A673 (cell line): ENCODE data around the gene KCNT2. TPM values are rescaled to one million over a fixed set of nuclear protein-coding genes. Genes with fewer than 3 reads are reported as not detected.

ENCODE experiments used
- BruUV-seq: library from RNA; stranded (reverse); fragments of 400-500 nt; replicated peaks from 2 replicates; lab custom pipeline; 2021; lab: Mats Ljungman, UMichigan
- CTCF ChIA-PET: fragments of 300-600 bp; sonication (Branson Sonifier 250); formaldehyde crosslinking; loops from one replicate; lab custom pipeline; 2022; ENCODE audit warnings: antibody characterized with exemption; lab: Charles Lee
- POLR2A ChIA-PET: fragments of 300-600 bp; sonication (Branson Sonifier 250); formaldehyde crosslinking; loops from one replicate; lab custom pipeline; 2022; ENCODE audit warnings: antibody characterized with exemption; ENCODE audit not compliant: low non-redundant PET; lab: Charles Lee
- DNase-seq: peaks from one replicate; pipeline ENCODE4 v3.0.0-alpha.2; 2015; ENCODE audit warnings: low spot score
- H3K27ac ChIP-seq: fragments of 200-600 bp; sonication (generic); 2 replicates; pipeline ENCODE4 v1.5.1; 2016; ENCODE audit warnings: mixed run types, low read depth, mild to moderate bottlenecking, mixed read lengths, antibody characterized with exemption, low read length; ENCODE audit not compliant: poor library complexity, severe bottlenecking
- H3K27me3 ChIP-seq: fragments of 200-600 bp; sonication (generic); replicated peaks from 2 replicates; pipeline ENCODE4 v1.6.1; 2017; ENCODE audit warnings: mixed run types, low read depth, mild to moderate bottlenecking, mixed read lengths, antibody characterized with exemption, low read length; ENCODE audit not compliant: insufficient read depth, poor library complexity
- H3K36me3 ChIP-seq: fragments of 200-600 bp; sonication (generic); 2 replicates; pipeline ENCODE4 v1.6.1; 2016; ENCODE audit warnings: mixed run types, mild to moderate bottlenecking, mixed read lengths, antibody characterized with exemption, low read length; ENCODE audit not compliant: insufficient read depth, poor library complexity, severe bottlenecking
- H3K4me1 ChIP-seq: fragments of 200-600 bp; sonication (generic); 2 replicates; pipeline ENCODE4 v1.6.1; 2017; ENCODE audit warnings: mixed run types, mild to moderate bottlenecking, mixed read lengths, antibody characterized with exemption, low read length; ENCODE audit not compliant: insufficient read depth, poor library complexity, severe bottlenecking
- H3K4me3 ChIP-seq: fragments of 200-600 bp; sonication (generic); 2 replicates; pipeline ENCODE4 v1.5.1; 2016; ENCODE audit warnings: low read depth, mixed run types, mild to moderate bottlenecking, mixed read lengths, low read length; ENCODE audit not compliant: poor library complexity, severe bottlenecking
- H3K9me3 ChIP-seq: fragments of 200-600 bp; sonication (generic); 2 replicates; pipeline ENCODE4 v1.6.1; 2016; ENCODE audit warnings: mixed run types, low read depth, mild to moderate bottlenecking, mixed read lengths, antibody characterized with exemption, low read length; ENCODE audit not compliant: poor library complexity, severe bottlenecking
- CTCF ChIP-seq: fragments of 300-800, 200-600 bp; sonication (generic); conservative IDR thresholded peaks from 2 replicates; pipeline ENCODE4 v1.5.1; 2017; ENCODE audit warnings: low read depth, mild to moderate bottlenecking, antibody characterized with exemption, low read length, moderate library complexity, mixed read lengths
- EZH2 ChIP-seq: fragments of 200-600 bp; sonication (generic); IDR thresholded peaks from 2 replicates; pipeline ENCODE4 v1.6.1; 2017; ENCODE audit warnings: borderline replicate concordance, low read depth, mild to moderate bottlenecking, mixed read lengths, antibody characterized with exemption, low read length; ENCODE audit not compliant: poor library complexity, severe bottlenecking
- intact Hi-C: fragments of 100-400 bp; cut with micrococcal nuclease; formaldehyde crosslinking; loops from one replicate; pipeline ENCODE4 v1.10.0; 2022; ENCODE audit not compliant: unreplicated experiment
- total RNA-seq: library from RNA; stranded (reverse); gene quantifications from 2 replicates; pipeline ENCODE4 v1.2.3, GENCODE V29; 2021

KCNT2 gene
- total RNA-seq, 1 experiment from 2014 or later = 1.2 TPM

- no peaks in the 10 kb centered on the region for H3K36me3 ChIP-seq
- BruUV-seq = no TSS peak
- no peak overlapping the region for H3K4me3 ChIP-seq
- H3K27ac ChIP-seq = no peak overlapping the region
- no peak for DNase-seq
- no peaks in the 10 kb centered on the region for H3K9me3 ChIP-seq
- POLR2A ChIA-PET = no interaction called here
- TF ChIP-seq CTCF (no peak), EZH2 (no peak)
- CTCF ChIA-PET = no interaction called here
- no peaks in the 10 kb centered on the region for H3K4me1 ChIP-seq
- H3K27me3 ChIP-seq = no peaks in the 10 kb centered on the region
- intact Hi-C loops = no loop called here
Observed at GRCh38 chr1:196563768-196564167, 44.5 kb downstream of the KCNT2 start.

- ChIA-PET POLR2A (no interaction called here), CTCF (no interaction called here)
- Histone ChIP-seq H3K4me1 (no peaks in the 10 kb centered on the region), H3K27me3 (no peaks in the 10 kb centered on the region), H3K9me3 (no peaks in the 10 kb centered on the region), H3K36me3 (no peaks in the 10 kb centered on the region), H3K4me3 (no peak overlapping the region), H3K27ac (no peak overlapping the region)
- DNase-seq = no peak
- no peak for TF ChIP-seq CTCF
- intact Hi-C loops = no loop called here
- no TSS peak for BruUV-seq
Observed at GRCh38 chr1:196559314-196559713, 48.9 kb downstream of the KCNT2 start.

DNA sequence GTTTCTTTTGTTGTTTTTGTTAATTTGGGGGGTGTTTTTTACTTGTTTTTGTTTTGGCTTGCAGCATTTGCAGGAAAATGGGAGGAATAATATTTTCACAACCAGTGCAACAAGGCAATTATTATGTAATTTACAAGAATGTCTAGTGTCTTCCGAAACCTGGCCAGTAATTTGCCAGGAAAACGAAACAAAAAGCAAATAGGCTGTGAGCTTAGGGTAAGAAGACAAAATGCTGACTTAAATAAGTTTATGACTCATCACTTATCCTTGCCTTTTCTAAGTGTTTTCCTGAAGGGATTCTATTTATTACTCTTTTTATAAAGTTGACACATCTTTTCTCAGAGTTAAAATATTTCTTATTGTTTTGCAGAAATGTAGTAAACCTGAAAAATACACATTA, 49.8 kb downstream of the KCNT2 start:
- peak; percentile 42 for DNase-seq
- no peaks in the 10 kb centered on the region for H3K4me1 ChIP-seq
- no peaks in the 10 kb centered on the region for H3K9me3 ChIP-seq
- H3K36me3 ChIP-seq = no peaks in the 10 kb centered on the region
- TF ChIP-seq EZH2 = no peak
- no peak for TF ChIP-seq CTCF
- ChIA-PET CTCF (no interaction called here), POLR2A (no interaction called here)
- H3K27me3 ChIP-seq = no peaks in the 10 kb centered on the region
- H3K4me3 ChIP-seq = no peak overlapping the region
- BruUV-seq = no TSS peak
- intact Hi-C loops = no loop called here
- no peak overlapping the region for H3K27ac ChIP-seq
